Nephron progenitor cell (in vitro differentiated cells): Measurements from ENCODE around the gene NCDN.

ENCODE experiments used
- DNase-seq: peaks from one replicate; pipeline ENCODE4 v3.0.0; 2021
- H3K27ac Mint-ChIP-seq: 2 replicates; pipeline ENCODE4 v1.8.0; 2021; ENCODE audit warnings: mild to moderate bottlenecking, moderate library complexity, mixed read lengths
- H3K27me3 Mint-ChIP-seq: 2 replicates; pipeline ENCODE4 v1.8.0; 2021; ENCODE audit warnings: mild to moderate bottlenecking, low read depth, mixed read lengths; ENCODE audit not compliant: poor library complexity
- H3K36me3 Mint-ChIP-seq: 2 replicates; pipeline ENCODE4 v1.8.0; 2021; ENCODE audit warnings: low read depth, mixed read lengths
- H3K4me1 Mint-ChIP-seq: 2 replicates; pipeline ENCODE4 v1.8.0; 2021; ENCODE audit warnings: mixed read lengths
- H3K4me3 Mint-ChIP-seq: 2 replicates; pipeline ENCODE4 v1.8.0; 2021; ENCODE audit warnings: mild to moderate bottlenecking, moderate library complexity, mixed read lengths
- H3K9me3 Mint-ChIP-seq: 2 replicates; pipeline ENCODE4 v1.8.0; 2021; ENCODE audit warnings: mild to moderate bottlenecking, moderate library complexity, mixed read lengths
- TF ChIP-seq, protein P1 (sequence below): fragments of 200-600 bp; sonication (generic); IDR thresholded peaks from 2 replicates; pipeline ENCODE4 v1.5.0; 2021; ENCODE audit warnings: antibody characterized with exemption

The NCDN gene

DNA sequence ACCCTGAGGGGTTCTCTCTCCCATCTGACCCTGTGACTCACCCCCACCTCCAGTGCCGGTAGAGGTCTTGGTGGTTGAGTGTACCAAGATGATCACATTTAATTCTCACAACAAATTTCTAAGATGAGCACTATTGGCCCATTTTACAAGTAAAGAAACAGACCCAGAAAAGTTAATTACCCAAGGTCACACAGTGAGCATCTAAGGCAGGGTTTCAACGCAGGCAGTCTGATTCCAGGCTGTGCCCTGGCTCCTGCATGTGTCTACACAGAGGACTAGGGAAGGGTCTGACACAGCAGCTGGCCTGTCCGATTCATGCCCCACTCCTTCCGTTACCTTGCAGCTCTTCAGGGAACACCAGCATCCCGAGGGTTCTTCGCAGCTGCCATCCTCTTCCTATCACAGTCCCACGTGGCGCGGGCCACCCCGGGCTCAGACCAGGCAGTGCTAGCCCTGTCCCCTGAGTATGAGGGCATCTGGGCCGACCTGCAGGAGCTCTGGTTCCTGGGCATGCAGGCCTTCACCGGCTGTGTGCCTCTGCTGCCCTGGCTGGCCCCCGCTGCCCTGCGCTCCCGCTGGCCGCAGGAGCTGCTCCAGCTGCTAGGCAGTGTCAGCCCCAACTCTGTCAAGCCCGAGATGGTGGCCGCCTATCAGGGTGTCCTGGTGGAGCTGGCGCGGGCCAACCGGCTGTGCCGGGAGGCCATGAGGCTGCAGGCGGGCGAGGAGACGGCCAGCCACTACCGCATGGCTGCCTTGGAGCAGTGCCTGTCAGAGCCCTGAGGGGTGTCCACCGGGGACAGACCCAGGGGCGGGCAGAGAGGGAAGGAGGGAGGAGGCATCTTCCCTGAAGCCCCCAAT, 7.5 kb downstream of the NCDN start:
- Mint-ChIP-seq H3K4me1 (peaks cover 11% of the 10 kb centered on the region), H3K9me3 (no peaks in the 10 kb centered on the region), H3K27ac (no peak overlapping the region), H3K36me3 (peaks cover 5% of the 10 kb centered on the region), H3K27me3 (peaks cover 20% of the 10 kb centered on the region), H3K4me3 (no peak overlapping the region)
- DNase-seq: no peak
- TF ChIP-seq, protein P1, sequence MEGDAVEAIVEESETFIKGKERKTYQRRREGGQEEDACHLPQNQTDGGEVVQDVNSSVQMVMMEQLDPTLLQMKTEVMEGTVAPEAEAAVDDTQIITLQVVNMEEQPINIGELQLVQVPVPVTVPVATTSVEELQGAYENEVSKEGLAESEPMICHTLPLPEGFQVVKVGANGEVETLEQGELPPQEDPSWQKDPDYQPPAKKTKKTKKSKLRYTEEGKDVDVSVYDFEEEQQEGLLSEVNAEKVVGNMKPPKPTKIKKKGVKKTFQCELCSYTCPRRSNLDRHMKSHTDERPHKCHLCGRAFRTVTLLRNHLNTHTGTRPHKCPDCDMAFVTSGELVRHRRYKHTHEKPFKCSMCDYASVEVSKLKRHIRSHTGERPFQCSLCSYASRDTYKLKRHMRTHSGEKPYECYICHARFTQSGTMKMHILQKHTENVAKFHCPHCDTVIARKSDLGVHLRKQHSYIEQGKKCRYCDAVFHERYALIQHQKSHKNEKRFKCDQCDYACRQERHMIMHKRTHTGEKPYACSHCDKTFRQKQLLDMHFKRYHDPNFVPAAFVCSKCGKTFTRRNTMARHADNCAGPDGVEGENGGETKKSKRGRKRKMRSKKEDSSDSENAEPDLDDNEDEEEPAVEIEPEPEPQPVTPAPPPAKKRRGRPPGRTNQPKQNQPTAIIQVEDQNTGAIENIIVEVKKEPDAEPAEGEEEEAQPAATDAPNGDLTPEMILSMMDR: no peak

DNA sequence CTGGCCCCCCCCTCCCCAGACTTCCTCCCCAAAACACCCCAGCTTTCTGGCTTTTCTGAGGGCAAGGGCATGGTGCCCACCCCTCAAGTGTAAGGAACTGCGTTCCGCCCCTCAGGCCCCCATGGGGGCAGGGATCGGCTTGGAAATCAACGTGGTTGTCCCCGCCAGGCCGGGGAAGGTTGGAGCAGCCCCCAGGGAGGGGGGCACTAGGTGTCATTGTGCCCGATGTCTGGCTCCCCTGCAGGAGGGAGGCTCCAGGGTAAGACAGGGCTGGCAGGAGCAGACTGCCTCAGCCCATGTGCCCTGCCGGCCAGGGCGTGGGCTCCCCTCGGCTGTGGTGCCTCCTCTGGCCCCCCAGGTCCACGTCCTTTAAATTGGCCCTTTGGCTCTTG, 8.1 kb downstream of the NCDN start:
- Mint-ChIP-seq H3K4me3 (no peak overlapping the region), H3K4me1 (peaks cover 11% of the 10 kb centered on the region), H3K9me3 (no peaks in the 10 kb centered on the region), H3K36me3 (peaks cover 5% of the 10 kb centered on the region), H3K27me3 (peaks cover 26% of the 10 kb centered on the region), H3K27ac (no peak overlapping the region)
- DNase-seq: no peak
- TF ChIP-seq, protein P1: no peak

DNA sequence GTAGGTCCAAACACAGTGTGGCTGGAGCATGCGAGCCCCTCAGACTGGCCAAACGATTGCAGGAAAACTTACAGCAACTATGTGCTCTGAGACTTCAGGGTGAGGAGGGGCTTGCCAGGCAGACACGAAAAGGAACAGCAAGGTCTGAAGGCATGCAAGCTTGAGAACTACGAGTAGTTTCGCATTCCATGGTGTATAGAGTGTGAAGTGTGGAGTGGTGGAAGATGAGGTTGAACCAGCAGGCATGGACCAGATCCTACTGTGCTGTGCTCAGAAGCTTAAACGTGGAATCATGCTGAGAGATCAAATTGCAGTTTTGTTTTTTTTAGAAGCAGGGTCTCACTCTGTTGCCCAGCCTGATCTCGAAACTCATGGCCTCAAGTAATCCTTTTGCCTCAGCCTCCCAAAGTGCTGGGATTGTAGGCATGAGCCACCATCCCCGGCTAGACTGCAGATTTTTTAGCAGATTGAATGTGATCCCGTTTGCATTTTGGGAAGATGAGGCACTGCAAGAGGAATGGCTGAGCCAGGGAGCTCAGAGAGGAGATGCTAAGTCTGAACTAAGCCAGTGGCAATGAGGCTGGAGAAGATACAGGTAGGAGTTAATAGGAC, 10.5 kb downstream of the NCDN start:
- no peak for DNase-seq
- H3K27ac Mint-ChIP-seq: no peak overlapping the region
- peaks cover 5% of the 10 kb centered on the region for H3K36me3 Mint-ChIP-seq
- H3K4me3 Mint-ChIP-seq: no peak overlapping the region
- TF ChIP-seq, protein P1: no peak
- H3K9me3 Mint-ChIP-seq: no peaks in the 10 kb centered on the region
- peaks cover 5% of the 10 kb centered on the region for H3K4me1 Mint-ChIP-seq
- H3K27me3 Mint-ChIP-seq: peaks cover 49% of the 10 kb centered on the region

DNA sequence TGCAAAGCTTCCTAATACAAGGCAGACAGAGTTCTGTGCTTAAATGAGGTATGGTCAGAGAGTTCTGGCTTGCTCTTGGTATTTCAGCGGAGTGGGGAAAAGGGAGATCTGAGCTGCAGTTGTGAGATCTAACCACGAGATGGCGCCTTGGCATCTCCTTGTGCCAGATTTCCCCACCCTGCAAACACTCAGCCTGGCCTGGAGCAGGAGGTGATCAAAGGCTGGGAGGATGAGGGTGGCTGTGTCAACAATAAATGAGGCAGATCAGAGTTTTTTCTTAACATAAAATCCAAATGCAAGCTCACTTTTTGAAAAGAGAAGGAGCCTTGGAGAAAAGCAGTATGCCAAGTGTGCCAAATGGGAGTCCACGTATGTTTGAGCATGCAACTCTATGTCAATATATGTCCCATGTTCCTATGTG, 11.4 kb downstream of the NCDN start:
- H3K9me3 Mint-ChIP-seq: no peaks in the 10 kb centered on the region
- TF ChIP-seq, protein P1: peak; percentile 82
- H3K4me1 Mint-ChIP-seq: peaks cover 5% of the 10 kb centered on the region
- peaks cover 58% of the 10 kb centered on the region for H3K27me3 Mint-ChIP-seq
- H3K27ac Mint-ChIP-seq: no peak overlapping the region
- H3K4me3 Mint-ChIP-seq: no peak overlapping the region
- peaks cover 5% of the 10 kb centered on the region for H3K36me3 Mint-ChIP-seq
- peak; percentile 77 for DNase-seq

DNA sequence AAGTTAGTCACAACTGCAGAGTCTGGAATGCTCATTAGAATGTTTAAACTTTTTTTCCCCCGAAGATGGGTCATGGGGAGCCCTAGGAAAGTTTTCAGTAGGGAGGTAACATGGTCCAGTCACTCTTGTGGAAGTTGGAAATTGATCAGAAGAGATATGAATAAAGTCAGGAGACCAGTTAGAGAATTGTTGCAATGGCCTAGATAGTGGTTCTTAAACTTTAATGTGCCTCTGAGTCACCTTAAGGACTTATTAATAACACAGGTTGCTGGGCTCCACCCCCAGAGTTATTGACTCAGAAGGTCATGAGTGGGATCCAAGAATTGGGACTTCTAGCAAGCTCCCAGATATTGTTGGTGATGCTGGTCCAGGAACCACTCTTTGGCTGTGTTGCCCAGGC, 12.3 kb downstream of the NCDN start:
- Mint-ChIP-seq H3K4me3 (no peak overlapping the region), H3K27me3 (peaks cover 64% of the 10 kb centered on the region), H3K36me3 (no peaks in the 10 kb centered on the region), H3K27ac (no peak overlapping the region), H3K4me1 (peaks cover 5% of the 10 kb centered on the region), H3K9me3 (no peaks in the 10 kb centered on the region)
- no peak for DNase-seq
- TF ChIP-seq, protein P1: no peak
